SK-N-SH (cell line): ENCODE results near the gene RNF144B. TPM values are rescaled to one million over a fixed set of nuclear protein-coding genes. Genes with fewer than 3 reads are reported as not detected.
"Not testable (repeated sequence)": the region's sequence is repeated elsewhere in the genome, so short reads cannot be mapped to it uniquely, and the experiment has no call there.

Source experiments
- CTCF ChIA-PET: fragments of 300-600, 350-600 bp; formaldehyde crosslinking; extraction: SDS; loops from one replicate; lab custom pipeline; 2021; lab: Yijun Ruan, JAX
- POLR2A ChIA-PET: fragments of 350-600 bp; sonication (Branson Sonifier 250); formaldehyde crosslinking; extraction: SDS; loops from one replicate; lab custom pipeline; 2020; ENCODE audit warnings: antibody characterized with exemption, inconsistent platforms; lab: Yijun Ruan, JAX
- DNase-seq: peaks from one replicate; pipeline ENCODE4 v3.0.0; 2012
- H2AFZ ChIP-seq: fragments of 200-600 bp; sonication (generic); 2 replicates; pipeline ENCODE4 v1.8.1; 2016; ENCODE audit warnings: antibody characterized with exemption, mild to moderate bottlenecking, low read depth
- H3F3A ChIP-seq: fragments of 200-600 bp; sonication (generic); replicated peaks from 2 replicates; pipeline ENCODE3; 2016; ENCODE audit warnings: antibody characterized with exemption, mild to moderate bottlenecking; ENCODE audit not compliant: insufficient read depth
- H3K27ac ChIP-seq, 2 experiments: fragments of 200-500 bp in 1 of 2; fragments of 200-600 bp in 1 of 2; sonication (Bioruptor generic) in 1 of 2; sonication (generic), shearing (Covaris generic) in 1 of 2; 2 replicates each; pipeline versions ENCODE4 v1.5.1 to v1.6.1; 2014 to 2016; ENCODE audit warnings: low read depth in 2 of 2, inconsistent platforms in 1 of 2, low read length in 1 of 2, mild to moderate bottlenecking in 1 of 2, mixed read lengths in 1 of 2
- H3K27me3 ChIP-seq: fragments of 200-600 bp; sonication (generic), shearing (Covaris generic); 2 replicates; pipeline ENCODE4 v1.6.1; 2016; ENCODE audit warnings: mixed run types; ENCODE audit not compliant: insufficient read depth
- H3K36me3 ChIP-seq, 2 experiments: fragments of 200-500 bp in 1 of 2; fragments of 200-600 bp in 1 of 2; sonication (Bioruptor generic) in 1 of 2; sonication (generic) in 1 of 2; replicated peaks in 1 of 2; 2 replicates each; pipeline versions ENCODE3 to v1.5.1; 2014 to 2016; ENCODE audit warnings: low read length in 1 of 2, mild to moderate bottlenecking in 1 of 2; ENCODE audit not compliant: insufficient read depth in 2 of 2, control insufficient read depth in 1 of 2
- H3K4me1 ChIP-seq, 2 experiments: fragments of 200-500 bp in 1 of 2; fragments of 200-600 bp in 1 of 2; sonication (Bioruptor generic) in 1 of 2; sonication (generic), shearing (Covaris generic) in 1 of 2; 2 replicates each; pipeline versions ENCODE4 v1.5.1 to v1.6.1; 2014 to 2016; ENCODE audit warnings: low read depth in 1 of 2, low read length in 1 of 2, mixed run types in 1 of 2; ENCODE audit not compliant: insufficient read depth in 2 of 2, control insufficient read depth in 1 of 2
- H3K4me2 ChIP-seq: fragments of 200-600 bp; sonication (generic), shearing (Covaris generic); 2 replicates; pipeline ENCODE4 v1.6.1; 2017; ENCODE audit warnings: mixed run types
- H3K4me3 ChIP-seq, 2 experiments: fragments of 200-500 bp in 1 of 2; fragments of 200-600 bp in 1 of 2; sonication (Bioruptor generic) in 1 of 2; sonication (generic), shearing (Covaris generic) in 1 of 2; 2 replicates each; pipeline versions ENCODE4 v1.5.1 to v1.8.1; 2014 to 2016; ENCODE audit warnings: low read depth in 2 of 2, inconsistent platforms in 1 of 2, low read length in 1 of 2, mild to moderate bottlenecking in 1 of 2, mixed read lengths in 1 of 2, moderate library complexity in 1 of 2
- H3K79me2 ChIP-seq: fragments of 200-600 bp; sonication (generic); 2 replicates; pipeline ENCODE4 v1.8.1; 2017; ENCODE audit warnings: mild to moderate bottlenecking; ENCODE audit not compliant: insufficient read depth
- H3K9ac ChIP-seq: fragments of 200-600 bp; sonication (generic); 2 replicates; pipeline ENCODE4 v1.6.1; 2017; ENCODE audit warnings: mixed run types
- H3K9me2 ChIP-seq: fragments of 200-600 bp; sonication (generic); 2 replicates; pipeline ENCODE4 v1.6.1; 2017; ENCODE audit warnings: mixed run types
- H3K9me3 ChIP-seq: fragments of 200-600 bp; sonication (generic); 2 replicates; pipeline ENCODE4 v1.6.1; 2017; ENCODE audit warnings: mixed run types, mild to moderate bottlenecking, moderate library complexity
- H4K20me1 ChIP-seq: fragments of 200-600 bp; sonication (generic); 2 replicates; pipeline ENCODE4 v1.6.1; 2017; ENCODE audit warnings: mild to moderate bottlenecking, mixed run types; ENCODE audit not compliant: insufficient read depth
- CHD2 ChIP-seq: fragments of 150-350 bp; IDR thresholded peaks from 2 replicates; pipeline ENCODE4 v1.6.1; 2018; ENCODE audit warnings: low read length; ENCODE audit not compliant: partially characterized antibody
- EP300 ChIP-seq, 2 experiments: IDR thresholded peaks; 2 replicates each; pipeline versions ENCODE4 v1.4.0 to v1.6.1; 2012; ENCODE audit warnings: borderline replicate concordance in 1 of 2, low read depth in 1 of 2, low read length in 1 of 2
- EZH2phosphoT487 ChIP-seq: fragments of 200-600 bp; sonication (generic); IDR thresholded peaks from 2 replicates; pipeline ENCODE4 v1.6.1; 2017; ENCODE audit warnings: low read depth, mixed run types, mild to moderate bottlenecking, antibody characterized with exemption, moderate library complexity, borderline replicate concordance
- FOSL2 ChIP-seq: IDR thresholded peaks from 2 replicates; pipeline ENCODE4 v1.4.0; 2012; ENCODE audit warnings: low read depth, mild to moderate bottlenecking, moderate library complexity, borderline replicate concordance
- FOXJ3 ChIP-seq: sonication (generic); formaldehyde crosslinking; IDR thresholded peaks from 2 replicates; pipeline ENCODE4 v1.5.1; 2020; ENCODE audit warnings: mild to moderate bottlenecking, missing genetic modification reagents
- FOXM1 ChIP-seq: IDR thresholded peaks from 2 replicates; pipeline ENCODE4 v1.4.0; 2012; ENCODE audit warnings: low read depth, mild to moderate bottlenecking
- GATA2 ChIP-seq: sonication (generic); formaldehyde crosslinking; IDR thresholded peaks from 2 replicates; pipeline ENCODE4 v1.5.0; 2020; ENCODE audit warnings: mild to moderate bottlenecking, missing genetic modification reagents
- MAX ChIP-seq: IDR thresholded peaks from 2 replicates; pipeline ENCODE4 v1.4.0; 2012; ENCODE audit warnings: low read depth
- MEF2A ChIP-seq: IDR thresholded peaks from 2 replicates; pipeline ENCODE4 v1.4.0; 2012; ENCODE audit warnings: low read depth, borderline replicate concordance
- MXI1 ChIP-seq: IDR thresholded peaks from 2 replicates; pipeline ENCODE4 v1.6.1; 2012; ENCODE audit warnings: mild to moderate bottlenecking, low read depth, low read length, improper control_type of control experiment
- NRF1 ChIP-seq: IDR thresholded peaks from 2 replicates; pipeline ENCODE4 v1.6.1; 2012; ENCODE audit warnings: low read depth, mild to moderate bottlenecking, low read length
- RAD21 ChIP-seq: IDR thresholded peaks from 2 replicates; pipeline ENCODE4 v1.6.1; 2012; ENCODE audit warnings: mild to moderate bottlenecking, low read length
- RCOR1 ChIP-seq: fragments of 150-350 bp; IDR thresholded peaks from 2 replicates; pipeline ENCODE4 v1.6.1; 2017; ENCODE audit warnings: antibody characterized with exemption, low read length
- RFX5 ChIP-seq: IDR thresholded peaks from 2 replicates; pipeline ENCODE4 v1.6.1; 2012; ENCODE audit warnings: mild to moderate bottlenecking, improper control_type of control experiment, low read length
- RXRA ChIP-seq: IDR thresholded peaks from 2 replicates; pipeline ENCODE4 v1.4.0; 2012; ENCODE audit warnings: low read depth, mild to moderate bottlenecking, borderline replicate concordance
- TEAD4 ChIP-seq: IDR thresholded peaks from 2 replicates; pipeline ENCODE4 v1.4.0; 2012; ENCODE audit warnings: mild to moderate bottlenecking, borderline replicate concordance; ENCODE audit not compliant: insufficient read depth
- USF2 ChIP-seq: fragments of 150-350 bp; IDR thresholded peaks from 2 replicates; pipeline ENCODE4 v1.6.1; 2017; ENCODE audit warnings: antibody characterized with exemption, low read length, low read depth, borderline replicate concordance
- WGBS: methylation state at CpG from one replicate; pipeline ENCODE4 v1.1.6; 2017; ENCODE audit warnings: low lambda C conversion rate; 5-methylcytosine and 5-hydroxymethylcytosine counted together
- polyA plus RNA-seq, 3 experiments: library from polyadenylated mRNA; depleted of rRNA; stranded (reverse); fragments of >200 nt; gene quantifications; 2 replicates each; pipeline ENCODE4 v1.2.3, GENCODE V29; 2012
- TF ChIP-seq, protein P1 (sequence below): fragments of 200-600 bp; sonication (generic); IDR thresholded peaks from 2 replicates; pipeline ENCODE4 v1.6.1; 2017; ENCODE audit warnings: antibody characterized with exemption, mild to moderate bottlenecking, moderate library complexity
- TF ChIP-seq, protein P2 (sequence below): IDR thresholded peaks from 2 replicates; pipeline ENCODE4 v1.4.0; 2012; ENCODE audit warnings: low read depth, borderline replicate concordance
- TF ChIP-seq, protein P3 (sequence below): fragments of 150-350 bp; IDR thresholded peaks from 2 replicates; pipeline ENCODE4 v1.6.1; 2016; ENCODE audit warnings: mild to moderate bottlenecking, low read depth, low read length

Gene RNF144B
- polyA plus RNA-seq, 1 of the 3 experiments (the other 2 are of a cell fraction): 1.2 TPM

DNA sequence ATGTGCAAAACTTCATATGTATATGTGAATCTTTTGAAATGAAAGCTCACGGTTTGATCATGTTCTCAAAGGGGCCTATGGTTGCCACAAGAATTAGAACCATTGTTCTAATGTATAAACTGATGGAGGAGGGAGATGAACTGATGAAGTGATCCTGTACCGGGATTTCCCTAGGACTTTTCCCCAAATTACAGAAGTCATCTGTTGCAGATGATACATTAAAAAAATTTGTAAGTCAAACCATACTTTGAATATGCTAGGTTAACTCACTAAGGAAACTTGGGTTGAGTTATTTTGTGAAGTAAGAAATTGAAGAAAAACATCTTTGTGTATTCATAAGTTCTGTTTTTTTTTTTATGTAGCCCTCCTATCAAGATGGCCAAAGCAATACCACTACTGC, 33.9 kb upstream of the RNF144B start:
- no peak overlapping the region for H3K4me2 ChIP-seq
- H3K36me3 ChIP-seq: no peaks in the 10 kb centered on the region
- H3F3A ChIP-seq: no peaks in the 10 kb centered on the region
- H3K27me3 ChIP-seq: no peaks in the 10 kb centered on the region
- H3K79me2 ChIP-seq: no peaks in the 10 kb centered on the region
- no peaks in the 10 kb centered on the region for H3K4me1 ChIP-seq
- TF ChIP-seq, protein P1, sequence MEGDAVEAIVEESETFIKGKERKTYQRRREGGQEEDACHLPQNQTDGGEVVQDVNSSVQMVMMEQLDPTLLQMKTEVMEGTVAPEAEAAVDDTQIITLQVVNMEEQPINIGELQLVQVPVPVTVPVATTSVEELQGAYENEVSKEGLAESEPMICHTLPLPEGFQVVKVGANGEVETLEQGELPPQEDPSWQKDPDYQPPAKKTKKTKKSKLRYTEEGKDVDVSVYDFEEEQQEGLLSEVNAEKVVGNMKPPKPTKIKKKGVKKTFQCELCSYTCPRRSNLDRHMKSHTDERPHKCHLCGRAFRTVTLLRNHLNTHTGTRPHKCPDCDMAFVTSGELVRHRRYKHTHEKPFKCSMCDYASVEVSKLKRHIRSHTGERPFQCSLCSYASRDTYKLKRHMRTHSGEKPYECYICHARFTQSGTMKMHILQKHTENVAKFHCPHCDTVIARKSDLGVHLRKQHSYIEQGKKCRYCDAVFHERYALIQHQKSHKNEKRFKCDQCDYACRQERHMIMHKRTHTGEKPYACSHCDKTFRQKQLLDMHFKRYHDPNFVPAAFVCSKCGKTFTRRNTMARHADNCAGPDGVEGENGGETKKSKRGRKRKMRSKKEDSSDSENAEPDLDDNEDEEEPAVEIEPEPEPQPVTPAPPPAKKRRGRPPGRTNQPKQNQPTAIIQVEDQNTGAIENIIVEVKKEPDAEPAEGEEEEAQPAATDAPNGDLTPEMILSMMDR: no peak
- TF ChIP-seq MAX: no peak
- TF ChIP-seq FOXJ3 (CRISPR knock-in tag): no peak
- TF ChIP-seq RXRA: no peak
- no peak for TF ChIP-seq FOXM1
- TF ChIP-seq FOSL2: no peak
- TF ChIP-seq, protein P2, sequence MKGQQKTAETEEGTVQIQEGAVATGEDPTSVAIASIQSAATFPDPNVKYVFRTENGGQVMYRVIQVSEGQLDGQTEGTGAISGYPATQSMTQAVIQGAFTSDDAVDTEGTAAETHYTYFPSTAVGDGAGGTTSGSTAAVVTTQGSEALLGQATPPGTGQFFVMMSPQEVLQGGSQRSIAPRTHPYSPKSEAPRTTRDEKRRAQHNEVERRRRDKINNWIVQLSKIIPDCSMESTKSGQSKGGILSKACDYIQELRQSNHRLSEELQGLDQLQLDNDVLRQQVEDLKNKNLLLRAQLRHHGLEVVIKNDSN: no peak
- TF ChIP-seq EP300 (IDR thresholded peaks at IDR 0.05; ENCODE audit: borderline replicate concordance in 1 of 2, low read depth in 1 of 2, low read length in 1 of 2): no peak
- TF ChIP-seq, protein P3, sequence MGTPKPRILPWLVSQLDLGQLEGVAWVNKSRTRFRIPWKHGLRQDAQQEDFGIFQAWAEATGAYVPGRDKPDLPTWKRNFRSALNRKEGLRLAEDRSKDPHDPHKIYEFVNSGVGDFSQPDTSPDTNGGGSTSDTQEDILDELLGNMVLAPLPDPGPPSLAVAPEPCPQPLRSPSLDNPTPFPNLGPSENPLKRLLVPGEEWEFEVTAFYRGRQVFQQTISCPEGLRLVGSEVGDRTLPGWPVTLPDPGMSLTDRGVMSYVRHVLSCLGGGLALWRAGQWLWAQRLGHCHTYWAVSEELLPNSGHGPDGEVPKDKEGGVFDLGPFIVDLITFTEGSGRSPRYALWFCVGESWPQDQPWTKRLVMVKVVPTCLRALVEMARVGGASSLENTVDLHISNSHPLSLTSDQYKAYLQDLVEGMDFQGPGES: no peak
- TF ChIP-seq NRF1: no peak
- TF ChIP-seq GATA2 (CRISPR knock-in tag): no peak
- no peak for TF ChIP-seq USF2
- no peak for TF ChIP-seq RCOR1
- TF ChIP-seq EZH2phosphoT487: no peak
- TF ChIP-seq RAD21: no peak
- no peak for TF ChIP-seq CHD2
- TF ChIP-seq MEF2A: no peak
- no peak for TF ChIP-seq RFX5
- TF ChIP-seq TEAD4: no peak
- TF ChIP-seq MXI1: no peak
- H3K9ac ChIP-seq: no peak overlapping the region
- H3K9me2 ChIP-seq: no peaks in the 10 kb centered on the region
- ChIA-PET POLR2A (no interaction called here), CTCF (no interaction called here)
- WGBS: 20% methylated on average over 2 of the region's 2 CpGs
- no peaks in the 10 kb centered on the region for H4K20me1 ChIP-seq
- H3K9me3 ChIP-seq: no peaks in the 10 kb centered on the region
- H3K4me3 ChIP-seq: no peak overlapping the region
- no peak for DNase-seq
- H3K27ac ChIP-seq: no peak overlapping the region
- H2AFZ ChIP-seq: no peak overlapping the region

GRCh38 chr6:18357546-18357945, 29.6 kb upstream of the RNF144B start:
- H3K4me2 ChIP-seq, CTCF ChIA-PET, H3K27ac ChIP-seq, H3K9ac ChIP-seq, POLR2A ChIA-PET, H2AFZ ChIP-seq, H3F3A ChIP-seq, DNase-seq, H3K9me2 ChIP-seq, H3K36me3 ChIP-seq, H3K9me3 ChIP-seq, H4K20me1 ChIP-seq, H3K4me3 ChIP-seq, H3K79me2 ChIP-seq, H3K4me1 ChIP-seq, H3K27me3 ChIP-seq: not testable (repeated sequence)
- 13% methylated on average over 4 of the region's 4 CpGs for WGBS
